Stimulated activated CD8-positive, alpha-beta memory T cell treated with anti-CD3 and anti-CD28 coated beads, Interleukin-15, amount 100 ng/mL, for 24 hours (primary cell): ENCODE data around the gene LRRTM4.
"Not testable (repeated sequence)": the region's sequence is repeated elsewhere in the genome, so short reads cannot be mapped to it uniquely, and the experiment has no call there.

Experiments used
- DNase-seq: peaks from one replicate; pipeline ENCODE4 v3.0.0-alpha.2; 2020; ENCODE audit warnings: low read depth

The LRRTM4 gene

DNA sequence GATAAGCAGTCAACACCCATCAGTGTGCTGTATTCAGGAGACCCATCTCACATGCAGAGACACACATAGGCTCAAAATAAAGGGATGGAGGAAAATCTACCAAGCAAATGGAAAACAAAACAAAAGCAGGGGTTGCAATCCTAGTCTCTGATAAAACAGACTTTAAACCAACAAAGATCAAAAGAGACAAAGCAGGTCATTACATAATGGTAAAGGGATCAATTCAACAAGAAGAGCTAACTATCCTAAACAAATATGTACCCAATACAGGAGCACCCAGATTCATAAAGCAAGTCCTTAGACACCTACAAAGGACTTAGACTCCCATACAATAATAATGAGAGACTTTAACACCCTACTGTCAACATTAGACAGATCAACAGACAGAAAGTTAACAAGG is 358.2 kb downstream of the LRRTM4 start:
- DNase-seq, result not testable (repeated sequence)

DNA sequence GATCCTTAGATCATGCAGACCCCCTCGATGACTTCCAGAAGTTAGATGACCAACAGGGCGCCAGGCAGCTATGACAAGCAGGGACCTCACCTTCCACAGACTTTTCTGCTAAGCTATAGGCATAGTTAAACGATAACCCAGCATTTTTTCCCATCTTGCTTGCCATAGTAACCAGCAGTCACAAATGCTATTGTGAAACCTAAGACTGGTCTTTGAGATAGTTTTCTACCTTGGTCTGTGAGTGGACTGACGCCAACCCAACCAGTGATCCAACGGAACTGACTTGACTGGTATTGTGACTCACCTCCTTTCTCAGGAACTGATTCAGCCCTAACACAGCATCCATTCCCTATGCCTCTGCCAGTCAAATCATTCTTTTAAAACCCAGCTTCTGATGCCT is 361.2 kb downstream of the LRRTM4 start:
- DNase-seq, result no peak

DNA sequence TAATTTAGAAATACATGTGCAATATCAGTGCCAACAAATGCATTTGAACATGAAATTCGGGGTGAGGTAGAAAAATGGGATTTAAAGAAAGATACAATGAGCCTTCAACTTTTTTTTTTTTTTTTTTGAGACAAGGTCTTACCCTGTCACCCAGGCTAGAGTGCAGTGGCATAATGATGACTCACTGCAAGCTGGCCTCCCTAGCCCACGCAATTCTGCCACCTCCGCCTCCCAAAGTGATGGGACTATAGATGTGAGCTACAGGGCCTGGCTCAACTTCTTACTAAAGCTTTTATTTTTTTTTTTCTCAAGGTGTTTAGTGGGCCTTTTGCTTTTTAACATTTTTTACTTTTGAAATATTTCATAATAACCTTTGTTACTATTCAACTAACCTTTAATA is 365.6 kb downstream of the LRRTM4 start:
- DNase-seq, result no peak

DNA sequence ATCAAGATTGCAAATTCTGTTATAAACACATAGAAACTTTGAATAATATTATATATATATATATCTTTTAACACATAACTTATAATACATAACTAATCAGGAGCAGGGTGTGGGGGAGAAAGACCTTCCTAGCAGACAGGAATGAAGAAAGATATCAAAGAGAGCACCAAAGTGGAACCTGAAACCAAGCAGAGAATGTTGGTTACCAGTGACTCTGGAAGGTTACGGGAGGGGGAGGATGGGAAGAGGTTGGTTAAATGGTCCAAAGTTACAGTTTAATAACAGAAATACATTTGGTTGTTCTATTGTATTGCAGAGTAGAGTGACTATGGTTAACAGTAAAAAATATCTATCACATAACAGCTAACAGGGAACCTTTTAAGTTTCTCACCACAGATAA is 366.7 kb downstream of the LRRTM4 start:
- no peak for DNase-seq

DNA sequence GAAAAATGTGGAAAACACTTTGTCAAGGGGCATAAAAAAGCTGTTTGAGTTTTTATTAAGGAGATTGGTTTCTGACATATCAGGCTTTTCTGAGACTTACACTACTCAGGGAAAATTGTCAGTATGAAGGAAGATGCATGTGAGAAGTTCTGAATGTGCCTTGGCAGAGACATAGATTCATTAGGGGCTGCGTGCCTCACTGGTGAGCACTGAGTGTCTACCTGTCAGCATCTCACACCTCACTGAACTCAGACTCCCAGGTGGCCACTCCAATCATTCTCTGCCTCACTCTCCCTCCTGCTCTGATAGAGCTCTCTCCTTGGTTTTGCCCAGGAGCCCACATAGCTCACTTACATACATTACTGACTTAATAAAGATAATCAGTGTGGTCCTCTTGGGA is 372.6 kb downstream of the LRRTM4 start:
- no peak for DNase-seq

DNA sequence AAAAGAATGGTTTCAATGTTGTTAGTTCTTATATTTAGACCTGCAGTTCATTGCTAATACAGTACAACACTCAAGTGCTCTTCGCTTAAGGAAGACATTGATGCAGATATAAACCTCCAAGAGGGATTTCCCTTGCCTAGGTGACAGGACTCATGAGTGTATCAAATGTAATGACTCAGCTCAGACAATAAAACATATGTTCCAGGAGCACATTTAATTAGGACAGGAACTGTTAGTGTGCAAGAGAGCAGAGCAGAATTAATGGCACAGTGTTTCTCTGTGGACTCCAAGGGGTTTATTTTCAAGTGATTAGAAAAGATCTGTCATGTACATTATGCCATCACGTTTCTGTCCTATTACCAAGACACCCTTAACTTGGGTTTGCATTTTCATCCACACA is 375.0 kb downstream of the LRRTM4 start:
- no peak for DNase-seq

DNA sequence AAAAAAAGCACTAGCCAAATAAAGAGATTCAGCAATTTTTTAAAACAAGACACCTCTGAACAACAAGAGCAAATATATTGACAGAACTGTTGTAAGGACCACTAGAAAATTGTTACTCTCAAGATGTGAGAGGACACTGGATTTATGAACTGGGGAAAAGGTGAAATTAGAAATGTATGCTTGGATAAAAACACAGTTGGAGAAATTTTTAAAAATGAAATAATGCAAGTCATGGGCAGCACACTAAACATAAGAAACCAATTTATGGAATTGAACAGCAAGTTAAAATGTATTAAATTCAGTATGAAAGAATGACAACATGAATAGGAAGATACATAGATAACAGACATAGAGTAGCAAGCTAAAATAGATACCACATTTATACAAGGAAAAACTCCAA is 377.4 kb downstream of the LRRTM4 start:
- DNase-seq, result no peak

DNA sequence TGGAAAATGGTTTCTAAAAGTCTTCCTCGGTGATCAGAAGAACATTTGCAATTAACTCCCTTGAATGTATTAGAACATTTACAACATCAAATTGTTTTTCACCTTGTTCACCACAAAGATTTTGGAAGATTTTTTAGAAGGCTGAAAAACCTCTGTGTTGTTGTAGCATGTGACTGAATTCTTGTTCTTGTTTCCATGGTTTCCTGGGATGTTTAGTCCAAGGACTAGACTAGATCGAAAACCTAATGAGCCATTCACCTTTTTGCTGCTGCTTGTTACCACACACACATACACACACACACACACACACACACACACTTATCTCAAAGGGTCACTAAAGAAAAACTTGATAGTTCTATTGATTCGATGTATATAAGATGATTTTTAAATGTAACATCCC is 380.0 kb downstream of the LRRTM4 start:
- no peak for DNase-seq

DNA sequence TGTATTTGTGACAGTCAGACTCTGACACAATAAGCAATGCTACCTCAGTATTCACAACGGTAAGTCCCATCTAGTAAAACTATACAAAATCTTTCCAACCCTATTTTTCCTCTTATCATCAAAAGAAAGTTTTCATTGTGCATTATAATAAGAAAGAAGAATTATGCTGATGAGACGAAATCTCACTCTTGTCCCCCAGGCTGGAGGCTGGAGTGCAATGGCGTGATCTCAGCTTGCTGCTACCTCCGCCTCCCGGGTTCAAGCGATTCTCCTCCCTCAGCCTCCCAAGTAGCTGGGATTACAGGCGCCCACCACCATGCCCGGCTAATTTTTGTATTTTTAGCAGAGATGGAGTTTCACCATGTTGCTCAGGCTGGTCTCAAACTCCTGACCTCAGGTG is 393.7 kb downstream of the LRRTM4 start:
- DNase-seq, result not testable (repeated sequence)

DNA sequence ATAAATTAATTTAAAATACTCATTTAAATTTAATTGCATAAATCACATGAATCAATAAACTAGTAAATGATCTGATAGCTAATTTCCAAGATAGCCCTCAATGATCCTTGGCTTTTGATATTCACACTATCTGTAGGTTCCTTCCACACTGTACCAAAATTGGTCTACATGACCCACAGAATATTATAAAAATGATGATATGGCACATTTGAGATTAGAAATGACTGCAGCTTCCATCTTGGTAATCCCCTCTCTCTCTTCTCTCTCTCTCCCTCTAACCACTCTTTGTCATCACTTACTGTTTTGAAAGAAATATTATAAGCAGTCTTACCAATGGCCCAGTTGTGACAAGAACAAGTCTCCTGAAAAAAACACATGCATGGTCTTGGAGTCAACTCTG is 394.8 kb downstream of the LRRTM4 start:
- no peak for DNase-seq

DNA sequence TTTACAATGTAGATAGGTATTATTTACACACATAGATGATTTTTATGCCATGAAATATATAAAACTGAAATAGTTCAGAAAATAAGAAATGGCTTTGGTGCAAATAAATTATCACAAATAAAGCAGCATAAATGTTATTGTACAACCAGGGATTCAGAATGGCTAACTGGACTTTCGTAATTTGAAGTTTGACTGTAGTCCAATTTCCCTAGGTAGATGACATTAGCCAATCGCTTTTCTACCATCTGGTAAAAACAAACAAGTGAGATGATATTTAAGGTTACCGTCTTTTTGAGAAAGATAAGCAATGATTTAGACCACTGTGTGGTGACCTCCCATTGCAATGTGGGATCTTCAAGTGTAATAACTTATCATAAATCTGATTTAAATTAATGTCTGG is 400.7 kb downstream of the LRRTM4 start:
- DNase-seq, result no peak

DNA sequence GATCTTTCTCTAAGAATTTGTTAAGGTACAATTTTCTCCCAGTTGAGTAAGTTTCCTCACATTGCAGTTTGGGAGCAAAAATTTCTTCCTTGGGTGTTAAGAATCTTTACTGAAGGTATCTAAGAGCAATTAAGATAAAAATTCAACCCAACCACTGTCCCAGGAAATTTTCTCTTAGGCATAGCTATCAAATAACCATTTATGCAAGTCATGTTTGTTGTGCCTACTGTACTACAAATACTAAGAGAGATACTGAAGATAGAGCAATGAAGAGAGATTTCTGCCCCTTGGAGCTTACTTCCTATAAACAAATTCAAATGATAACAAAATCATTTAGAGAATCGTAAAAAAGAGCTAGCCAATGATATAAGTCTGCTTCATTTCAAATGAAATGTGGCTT is 402.8 kb downstream of the LRRTM4 start:
- DNase-seq, result no peak

DNA sequence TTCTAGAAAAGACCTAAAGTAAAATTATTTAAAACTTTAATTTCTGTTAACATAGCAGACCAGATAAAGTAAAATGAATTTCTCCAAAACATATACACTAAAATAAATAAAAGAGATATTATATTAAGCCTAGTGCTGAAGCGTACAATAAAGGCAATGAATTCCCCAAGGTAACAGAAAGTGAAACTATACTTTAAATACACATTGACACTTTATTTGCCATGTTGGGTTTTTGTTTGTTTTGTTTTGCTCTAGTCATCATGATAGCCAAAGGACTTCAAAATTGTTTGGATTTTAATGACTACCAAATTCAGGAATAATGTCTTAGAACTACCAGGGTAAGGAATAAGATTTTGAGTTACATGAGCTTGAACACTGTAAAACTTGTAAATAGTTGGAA is 413.3 kb downstream of the LRRTM4 start:
- no peak for DNase-seq

DNA sequence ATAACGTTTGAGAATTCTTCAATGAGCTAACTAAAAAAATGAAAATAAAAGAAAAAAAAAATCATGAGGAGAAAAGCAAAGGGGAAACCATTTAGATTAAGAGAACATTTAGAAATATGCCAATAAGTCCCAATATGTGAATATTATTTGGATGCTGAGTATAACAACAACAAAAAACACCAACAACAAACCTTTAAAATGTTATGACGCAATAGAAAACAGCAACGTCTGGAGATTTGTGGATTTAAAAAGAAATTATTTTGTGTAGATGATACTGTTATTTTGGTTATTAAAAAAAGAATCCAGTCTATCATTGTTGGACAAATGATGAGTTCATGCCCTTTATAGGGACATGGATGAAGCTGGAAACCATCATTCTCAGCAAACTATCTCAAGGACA is 417.2 kb downstream of the LRRTM4 start:
- DNase-seq, result no peak

DNA sequence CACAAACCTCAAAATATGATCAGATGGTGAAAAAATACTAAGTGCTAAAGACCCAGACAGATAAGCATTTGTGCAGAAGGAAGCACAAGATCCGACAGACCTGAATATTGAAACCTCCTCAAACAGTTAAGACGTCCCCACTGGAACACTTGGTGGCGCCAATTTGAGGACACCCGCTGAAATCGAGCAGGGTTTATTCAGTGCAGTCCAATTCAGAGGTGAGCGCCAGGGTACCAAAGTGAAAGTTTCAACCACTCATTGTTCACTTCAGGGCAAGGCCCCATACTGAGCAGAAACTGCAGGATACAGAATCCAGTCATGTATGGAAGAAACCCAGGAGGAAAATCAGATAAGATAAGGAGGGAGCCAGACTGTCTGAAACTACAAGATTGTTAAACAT is 417.6 kb downstream of the LRRTM4 start:
- no peak for DNase-seq

DNA sequence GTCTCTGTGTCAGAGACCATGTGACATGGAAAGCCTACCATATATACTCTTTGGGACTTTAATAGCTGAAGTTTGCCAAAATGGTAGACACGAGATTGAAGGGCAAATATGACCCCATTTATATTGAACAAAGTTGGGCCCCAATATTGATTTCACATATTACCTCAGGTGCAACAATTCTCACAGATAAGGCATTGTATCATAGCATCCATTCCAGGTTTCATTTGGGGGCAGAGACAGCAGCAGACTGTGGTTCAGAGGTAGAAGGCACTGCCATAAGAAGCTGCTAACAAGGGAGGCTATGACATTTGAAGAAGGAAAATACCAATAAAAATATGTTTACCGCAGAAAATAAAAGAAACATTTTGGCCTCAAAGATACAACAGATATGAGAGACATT is 419.2 kb downstream of the LRRTM4 start:
- DNase-seq, result no peak

DNA sequence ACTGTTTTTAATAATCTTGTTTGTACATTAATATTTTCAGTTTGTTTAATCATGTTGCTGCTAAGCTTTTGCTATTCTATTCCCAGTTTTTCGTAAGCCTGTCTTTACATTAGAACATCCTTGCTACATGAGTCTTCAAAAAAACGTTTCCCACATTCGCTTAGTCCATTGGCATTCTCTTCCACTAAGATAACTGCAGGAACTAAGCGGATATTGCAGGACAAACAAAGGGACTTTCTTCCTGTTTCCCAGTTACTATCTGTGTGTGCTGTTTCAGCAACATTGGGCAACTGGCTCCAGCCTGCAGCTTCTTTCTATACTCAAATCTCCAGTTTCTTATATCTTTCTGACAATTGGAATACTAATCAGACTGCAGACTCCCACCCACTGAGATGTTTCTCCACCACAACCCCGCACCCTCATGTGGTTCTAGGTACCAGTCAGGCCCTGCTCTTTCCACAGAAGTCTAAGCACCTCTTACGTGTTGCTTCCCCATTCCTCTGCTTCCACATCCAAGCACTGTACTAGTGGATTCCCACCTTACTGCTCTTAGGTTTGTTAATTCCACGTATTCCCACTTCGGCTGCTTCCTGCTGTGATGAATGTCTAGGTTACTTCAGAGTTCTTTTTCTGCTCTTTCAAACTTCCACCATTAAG is 420.3 kb downstream of the LRRTM4 start:
- no peak for DNase-seq

DNA sequence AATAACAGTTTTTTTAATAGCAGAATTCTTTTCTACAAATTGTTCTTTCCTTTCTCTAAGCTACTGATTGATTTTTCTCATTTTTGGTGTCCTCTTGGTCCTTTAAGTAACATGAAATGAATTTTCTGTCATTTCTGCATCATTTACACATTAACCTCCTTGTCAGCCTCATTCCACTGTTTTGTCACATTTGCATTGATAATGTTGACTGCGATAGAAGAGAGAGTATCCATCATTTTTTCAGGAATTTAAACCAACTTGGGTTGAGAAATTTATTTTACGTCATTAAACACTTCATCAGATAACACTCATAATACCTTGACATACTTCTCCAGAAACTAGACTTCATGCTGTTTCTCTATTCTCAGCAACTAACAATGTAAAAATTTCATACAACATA is 422.2 kb downstream of the LRRTM4 start:
- DNase-seq, result no peak

DNA sequence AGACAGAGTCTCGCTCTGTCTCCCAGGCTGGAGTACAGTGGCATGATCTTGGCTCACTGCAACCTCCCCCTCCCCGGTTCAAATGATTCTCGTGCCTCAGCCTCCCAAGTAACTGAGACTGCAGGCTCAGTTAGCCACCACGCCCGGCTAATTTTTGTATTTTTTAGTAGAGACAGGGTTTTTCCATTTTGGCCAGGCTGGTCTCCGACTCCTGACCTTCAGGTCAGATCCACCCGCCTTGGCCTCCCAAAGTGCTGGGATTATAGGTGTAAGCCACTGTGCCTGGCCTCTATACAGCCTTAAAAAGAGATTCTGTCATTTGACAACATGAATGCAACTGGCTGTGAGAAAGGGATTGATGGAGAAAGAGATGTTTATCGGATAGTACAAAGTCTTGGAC is 426.7 kb downstream of the LRRTM4 start:
- not testable (repeated sequence) for DNase-seq

DNA sequence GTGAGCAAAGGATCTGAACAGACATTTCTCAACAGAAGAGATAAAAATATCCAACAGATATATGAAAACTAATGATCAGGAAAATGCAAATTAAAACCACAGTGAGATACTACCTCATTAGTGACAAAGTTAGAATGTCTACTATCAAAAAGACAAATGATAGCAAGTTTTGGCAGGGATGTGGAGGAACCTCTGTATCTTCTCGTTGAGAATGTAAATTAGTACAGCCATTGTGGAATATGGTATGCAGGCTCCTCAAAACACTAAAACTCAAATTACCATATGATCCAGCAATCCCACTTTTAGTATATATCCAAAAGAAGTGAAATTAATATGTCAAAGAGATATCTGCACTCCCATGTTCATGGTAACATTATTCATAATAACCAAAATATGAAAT is 427.1 kb downstream of the LRRTM4 start:
- DNase-seq, result no peak

DNA sequence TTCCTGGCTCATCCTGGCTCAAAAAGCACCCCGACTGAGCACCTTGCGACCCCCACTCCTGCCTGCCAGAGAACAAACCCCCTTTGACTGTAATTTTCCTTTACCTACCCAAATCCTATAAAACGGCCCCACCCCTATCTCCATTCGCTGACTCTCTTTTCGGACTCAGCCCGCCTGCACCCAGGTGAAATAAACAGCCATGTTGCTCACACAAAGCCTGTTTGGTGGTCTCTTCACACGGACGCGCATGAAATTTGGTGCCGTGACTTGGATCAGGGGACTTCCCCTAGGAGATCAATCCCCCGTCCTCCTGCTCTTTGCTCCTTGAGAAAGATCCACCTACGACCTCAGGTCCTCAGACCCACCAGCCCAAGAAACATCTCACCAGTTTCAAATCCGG is 433.8 kb downstream of the LRRTM4 start:
- not testable (repeated sequence) for DNase-seq

DNA sequence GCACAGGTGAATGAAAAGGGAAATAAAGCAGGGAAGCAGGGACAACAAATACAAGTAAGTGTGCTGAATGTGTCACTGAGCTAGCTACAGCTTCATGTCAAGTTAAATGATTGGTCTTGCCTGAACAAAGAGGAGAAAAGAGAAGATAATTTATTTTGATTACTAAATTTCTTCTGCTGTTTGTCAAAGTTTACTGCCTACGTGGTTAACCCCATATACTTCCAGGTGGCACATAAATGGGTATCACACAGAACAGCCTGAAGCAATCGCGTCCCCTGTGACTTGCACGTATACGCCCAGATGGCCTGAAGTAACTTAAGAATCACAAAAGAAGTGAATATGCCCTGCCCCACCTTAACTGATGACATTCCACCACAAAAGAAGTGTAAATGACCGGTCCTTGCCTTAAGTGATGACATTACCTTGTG is 434.2 kb downstream of the LRRTM4 start:
- no peak for DNase-seq

DNA sequence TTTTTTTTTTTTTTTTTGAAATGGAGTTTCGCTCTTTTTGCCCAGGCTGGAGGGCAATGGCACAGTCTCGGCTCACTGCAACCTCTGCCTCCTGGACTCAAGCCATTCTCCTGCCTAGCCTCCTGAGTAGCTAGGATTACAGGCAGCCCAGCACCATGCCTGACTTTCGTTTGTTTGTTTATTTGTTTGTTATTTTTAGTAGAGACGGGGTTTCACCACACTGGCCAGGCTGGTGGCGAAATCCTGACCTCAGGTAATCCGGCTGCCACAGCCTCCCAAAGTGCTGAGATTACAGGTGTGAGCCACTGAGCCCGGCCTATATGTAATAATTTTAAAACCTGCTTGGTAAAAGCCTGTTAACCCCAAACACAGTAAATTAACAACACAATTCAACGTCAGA is 435.7 kb downstream of the LRRTM4 start:
- no peak for DNase-seq

DNA sequence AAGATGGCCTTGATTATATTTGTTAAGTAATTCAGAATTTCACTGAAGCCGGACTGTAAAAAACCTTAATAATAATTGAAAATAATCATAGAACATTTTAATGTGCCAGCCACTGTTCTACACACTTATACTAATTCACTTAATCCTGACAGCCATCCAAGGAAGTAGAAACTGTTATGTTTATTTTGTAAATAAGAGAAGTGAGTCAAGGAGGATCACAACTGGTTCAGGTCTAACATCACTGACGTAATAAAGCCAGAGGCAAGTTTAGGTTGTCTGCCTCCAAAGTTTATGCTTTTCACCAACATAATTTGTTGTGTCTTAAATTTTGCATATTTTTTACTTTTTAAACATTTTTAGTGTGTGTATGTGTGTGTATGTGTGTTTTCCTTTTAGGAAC is 436.1 kb downstream of the LRRTM4 start:
- DNase-seq, result no peak

DNA sequence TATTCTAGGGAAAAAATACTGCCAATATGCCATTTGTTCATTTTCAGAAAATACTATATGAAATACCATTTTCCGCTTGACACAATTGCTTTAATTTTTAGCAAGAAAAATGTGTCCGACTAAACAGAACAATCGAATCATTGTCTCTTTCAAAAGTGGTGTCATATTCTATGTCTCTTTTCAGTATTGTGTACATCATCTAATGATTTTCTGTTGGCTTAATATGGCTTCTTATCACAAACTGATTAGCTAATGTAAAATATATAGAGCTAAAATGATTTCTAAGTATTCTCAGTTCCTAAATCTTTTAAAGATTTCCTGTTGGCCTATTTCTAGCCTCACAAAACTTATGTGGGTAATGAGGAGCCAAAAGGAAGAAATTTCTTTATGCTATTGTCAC is 436.6 kb downstream of the LRRTM4 start:
- no peak for DNase-seq
